NCI-H2196 treated with DMSO at 0.1 percent for 48 hours (cell line): Measurements from ENCODE around the gene NFYA.
"Not testable (repeated sequence)": the region's sequence is repeated elsewhere in the genome, so short reads cannot be mapped to it uniquely, and the experiment has no call there.

Source experiments
- DNase-seq: peaks from one replicate; lab custom pipeline; 2025; ENCODE audit not compliant: unreplicated experiment; lab: John Stamatoyannopoulos, UW

NFYA gene

GRCh38 chr6:41100871-41101287 is 28.1 kb downstream of the NFYA start:
- no peak for DNase-seq

GRCh38 chr6:41103847-41104246 is 31.1 kb downstream of the NFYA start:
- DNase-seq, result no peak

- DNase-seq, result no peak
These were observed 38.2 kb downstream of the NFYA start for GRCh38 chr6:41111017-41111416.

DNA sequence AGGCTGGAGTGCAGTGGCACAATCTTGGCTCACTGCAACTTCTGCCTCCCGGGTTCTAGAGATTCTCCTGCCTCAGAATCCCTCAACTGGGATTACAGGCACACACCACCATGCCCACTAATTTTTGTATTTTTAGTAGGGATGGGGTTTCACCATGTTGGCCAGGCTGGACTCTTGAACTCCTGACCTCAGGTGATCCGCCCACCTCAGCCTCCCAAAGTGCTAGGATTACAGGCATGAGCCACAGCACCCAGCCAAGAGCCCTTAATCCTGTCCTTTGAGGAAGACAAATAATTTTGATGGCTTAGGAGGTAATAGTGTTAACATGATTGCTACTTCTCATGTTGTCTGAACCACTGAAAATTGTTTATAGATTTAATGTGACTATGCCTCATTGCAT is 42.3 kb downstream of the NFYA start:
- not testable (repeated sequence) for DNase-seq

DNA sequence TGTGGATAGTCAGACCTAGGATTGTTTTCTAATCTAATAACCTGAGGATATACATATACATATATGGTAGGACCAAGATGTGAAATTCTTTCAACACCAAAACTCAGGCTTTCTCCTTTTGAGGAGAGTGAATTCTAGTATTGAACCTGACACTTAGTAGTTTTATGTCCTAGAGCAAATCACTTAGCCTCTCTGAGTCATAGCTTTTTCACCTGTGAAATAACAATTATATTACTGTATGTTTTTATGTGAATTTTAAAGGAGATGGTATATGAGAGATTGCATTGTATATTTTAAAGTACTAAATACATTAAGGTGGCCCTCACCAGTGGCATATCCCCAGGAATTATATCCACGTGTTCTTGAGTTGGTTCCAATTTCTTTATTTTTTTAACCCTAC is 46.7 kb downstream of the NFYA start:
- no peak for DNase-seq

- DNase-seq, result no peak
These were observed 47.3 kb downstream of the NFYA start for GRCh38 chr6:41120058-41120457.

GRCh38 chr6:41122373-41122772 is 49.6 kb downstream of the NFYA start:
- no peak for DNase-seq

DNA sequence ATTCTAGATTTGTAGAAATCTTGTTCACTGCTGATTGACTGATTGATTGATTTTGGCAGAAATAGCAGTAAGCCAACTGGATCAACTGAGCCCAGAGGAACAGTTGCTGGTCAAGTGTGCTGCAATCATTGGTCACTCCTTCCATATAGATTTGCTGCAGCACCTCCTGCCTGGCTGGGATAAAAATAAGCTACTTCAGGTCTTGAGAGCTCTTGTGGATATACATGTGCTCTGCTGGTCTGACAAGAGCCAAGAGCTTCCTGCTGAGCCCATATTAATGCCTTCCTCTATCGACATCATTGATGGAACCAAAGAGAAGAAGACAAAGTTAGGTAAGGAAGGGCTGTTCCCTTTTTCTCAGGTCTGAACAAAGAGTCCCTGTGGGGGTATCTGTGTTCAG is 50.1 kb downstream of the NFYA start:
- DNase-seq, result no peak

DNA sequence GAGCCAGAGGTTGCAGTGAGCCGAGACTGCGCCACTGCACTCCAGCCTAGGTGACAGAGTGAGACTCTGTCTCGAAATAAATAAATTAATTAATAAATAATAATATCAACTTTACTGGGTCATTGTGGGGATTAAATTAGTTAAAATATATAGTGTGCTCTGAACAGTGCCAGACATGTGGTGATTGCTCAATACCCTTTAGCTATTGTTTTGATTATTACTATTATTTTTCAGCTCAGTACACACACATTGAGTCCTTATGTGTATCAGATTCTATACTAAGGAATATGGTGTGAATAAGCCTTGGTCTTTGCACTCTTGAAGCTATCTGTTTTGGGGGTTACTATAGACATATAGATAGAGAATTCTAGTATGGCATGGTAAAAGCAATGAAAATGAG is 52.5 kb downstream of the NFYA start:
- no peak for DNase-seq

DNA sequence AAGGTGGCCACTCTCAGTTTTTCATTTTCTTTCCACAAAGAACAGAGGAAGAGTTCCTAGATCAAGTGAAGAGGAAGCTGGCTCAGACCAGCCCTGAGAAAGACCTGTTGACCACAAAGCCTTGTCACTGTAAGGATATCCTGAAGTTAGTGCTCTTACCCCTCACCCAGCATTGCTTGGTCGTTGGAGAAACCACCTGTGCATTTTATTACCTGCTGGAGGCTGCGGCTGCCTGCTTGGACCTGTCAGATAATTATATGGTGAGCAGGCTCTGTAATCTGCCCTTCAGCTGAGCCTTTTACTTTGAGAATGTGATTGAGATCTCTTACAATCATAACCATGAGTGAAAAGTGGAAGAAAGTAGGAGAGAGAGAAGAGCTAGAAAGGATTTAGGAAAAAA is 59.5 kb downstream of the NFYA start:
- DNase-seq, result no peak

DNA sequence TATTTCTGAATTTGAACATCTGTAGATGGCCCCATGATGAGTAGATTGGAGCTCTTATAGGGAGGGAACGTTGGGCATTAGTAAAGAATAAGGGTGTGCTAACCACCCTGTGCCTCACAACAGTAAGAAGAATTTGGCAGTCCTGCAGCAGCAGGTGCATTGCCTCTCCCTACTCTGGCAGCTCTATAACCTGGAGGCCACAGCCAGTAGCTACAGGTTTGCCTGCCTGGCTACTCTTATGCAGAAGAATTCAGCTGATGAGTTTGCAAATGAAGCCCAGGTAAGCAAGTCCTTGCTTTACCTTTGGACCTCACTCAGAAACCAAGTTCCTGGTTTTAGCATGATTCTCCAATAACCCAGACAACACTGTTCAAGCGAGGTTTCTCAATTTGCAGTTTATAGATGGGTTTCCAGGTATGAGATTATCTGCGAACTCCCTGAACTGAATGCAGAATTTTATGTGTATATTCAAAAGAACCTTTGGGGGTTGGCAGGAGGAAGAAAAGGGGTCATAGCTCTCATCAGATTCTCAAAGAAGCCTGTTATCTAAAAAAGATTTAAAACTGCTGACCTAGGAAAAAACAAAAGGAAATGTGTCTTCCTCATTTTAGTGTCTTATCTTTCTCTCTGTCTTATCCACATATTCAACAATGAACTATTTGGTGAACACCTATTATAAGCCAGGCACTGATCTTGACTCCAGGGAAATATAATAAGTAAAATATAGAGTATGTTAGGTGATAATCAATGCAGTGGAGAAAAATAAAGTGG is 62.5 kb downstream of the NFYA start:
- DNase-seq, result no peak

DNA sequence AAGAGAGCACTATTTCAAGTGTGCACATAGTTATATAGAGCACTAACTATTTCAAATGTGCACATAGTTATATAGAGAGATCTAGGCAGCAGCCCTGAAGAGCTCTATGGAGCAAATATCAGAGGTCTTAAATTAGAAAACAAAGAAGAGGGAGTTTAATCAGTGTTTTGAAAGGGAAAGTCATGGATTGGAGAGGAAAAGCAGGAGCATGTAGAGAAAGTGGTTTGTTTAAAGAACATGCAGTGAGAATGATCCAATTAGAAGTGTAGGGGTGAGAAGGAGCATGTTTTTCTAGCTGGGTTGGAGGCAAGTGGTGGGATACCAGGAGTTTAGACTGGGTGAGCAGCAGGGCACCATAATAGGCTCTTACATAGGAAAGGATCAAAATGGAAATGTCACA is 64.1 kb downstream of the NFYA start:
- DNase-seq, result no peak

GRCh38 chr6:41147917-41148316 is 75.1 kb downstream of the NFYA start:
- no peak for DNase-seq
